HCT116 (cell line): ENCODE data around the gene PHF10.

Experiments
- CTCF ChIP-seq, 3 experiments: fragments of 200-600 bp in 1 of 3; sonication (generic) in 1 of 3; IDR thresholded peaks in 2 of 3; conservative IDR thresholded peaks in 1 of 3; 2 replicates each; pipeline ENCODE4 v1.5.1; 2012 to 2017; ENCODE audit warnings: low read depth in 2 of 3, low read length in 2 of 3, antibody characterized with exemption in 1 of 3, borderline replicate concordance in 1 of 3, control low read depth in 1 of 3, mild to moderate bottlenecking in 1 of 3, mixed read lengths in 1 of 3, mixed run types in 1 of 3, moderate library complexity in 1 of 3; ENCODE audit not compliant: insufficient read depth in 1 of 3
- ELF1 ChIP-seq: IDR thresholded peaks from 2 replicates; pipeline ENCODE4 v1.6.1; 2012; ENCODE audit warnings: low read depth, borderline replicate concordance
- REST ChIP-seq: IDR thresholded peaks from 2 replicates; pipeline ENCODE4 v1.6.1; 2012; ENCODE audit warnings: low read depth
- ZFX ChIP-seq: fragments of 450-650 bp; IDR thresholded peaks from 2 replicates; pipeline ENCODE4 v1.6.1; 2017

GRCh38 chr6:169702840-169703246, 21.5 kb downstream of the PHF10 start:
- no peak for TF ChIP-seq REST
- TF ChIP-seq ZFX: no peak
- no peak for TF ChIP-seq ELF1
- TF ChIP-seq CTCF (IDR thresholded peaks at IDR 0.05 in 2 of 3, conservative IDR thresholded peaks at IDR 0.05 in 1 of 3; ENCODE audit: borderline replicate concordance in 1 of 3, insufficient read depth in 1 of 3, low read depth in 2 of 3, low read length in 2 of 3): no peak
